HG03571 (cell line): ENCODE data around the gene GPC6.

ENCODE experiments used
- ATAC-seq: cut with Tn5 transposase; IDR thresholded peaks from one replicate; pipeline ENCODE4 v1.9.1; 2021; ENCODE audit not compliant: unreplicated experiment

GPC6 gene

DNA sequence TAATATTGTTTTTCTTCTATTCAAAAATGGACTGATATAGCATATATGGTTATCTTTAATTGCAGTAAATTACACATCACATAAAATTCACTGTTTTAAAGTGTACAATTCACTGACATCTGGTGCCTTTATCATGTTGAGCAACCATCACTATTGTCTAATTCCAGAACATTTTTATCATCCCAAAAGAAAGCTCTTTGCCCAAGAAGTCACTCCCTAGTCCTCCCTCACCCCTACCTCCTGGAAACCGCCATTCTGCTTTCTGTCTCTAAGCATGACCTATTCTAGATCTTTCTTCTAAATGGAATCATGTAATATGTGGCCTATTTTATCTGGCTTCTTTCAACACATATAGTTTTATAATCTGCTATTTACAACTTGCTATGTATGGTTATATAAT is 727.2 kb downstream of the GPC6 start:
- no peak for ATAC-seq

DNA sequence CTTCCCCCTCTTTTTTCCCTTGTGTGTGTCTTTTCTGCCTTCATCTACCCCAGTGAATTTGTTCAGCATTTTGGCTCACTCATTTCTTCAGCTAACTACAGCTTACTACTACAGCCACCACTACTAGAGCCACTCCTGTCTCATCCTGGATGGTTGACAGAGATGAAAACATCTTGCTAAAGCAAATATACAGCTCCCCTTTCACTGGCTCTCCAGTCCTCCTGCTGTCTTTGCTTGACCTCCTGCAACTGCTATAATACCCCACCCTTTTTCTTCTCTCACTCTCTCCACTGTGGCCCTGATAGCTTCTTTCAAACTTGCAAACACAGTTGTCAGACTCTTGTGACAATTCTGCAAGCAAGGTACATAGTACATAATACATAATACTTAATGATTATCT is 729.3 kb downstream of the GPC6 start:
- ATAC-seq: no peak

DNA sequence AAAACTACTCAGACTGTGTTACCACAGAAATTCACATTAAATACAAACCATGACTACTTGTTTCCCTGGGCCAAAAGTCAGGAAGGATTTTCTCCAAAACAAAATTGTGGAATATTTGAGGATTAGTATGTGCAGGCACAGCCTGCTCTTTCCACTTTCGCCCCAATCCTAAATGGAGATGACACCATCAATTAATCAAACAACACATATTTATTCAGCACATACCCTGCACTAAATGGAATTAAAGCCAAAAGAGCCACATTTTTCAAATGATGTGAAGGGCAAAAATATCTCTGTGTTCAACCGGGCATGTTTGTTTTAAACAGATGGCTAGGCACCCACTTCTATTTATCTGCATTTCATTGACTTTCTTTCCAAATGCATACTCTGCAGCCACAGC is 729.8 kb downstream of the GPC6 start:
- no peak for ATAC-seq

DNA sequence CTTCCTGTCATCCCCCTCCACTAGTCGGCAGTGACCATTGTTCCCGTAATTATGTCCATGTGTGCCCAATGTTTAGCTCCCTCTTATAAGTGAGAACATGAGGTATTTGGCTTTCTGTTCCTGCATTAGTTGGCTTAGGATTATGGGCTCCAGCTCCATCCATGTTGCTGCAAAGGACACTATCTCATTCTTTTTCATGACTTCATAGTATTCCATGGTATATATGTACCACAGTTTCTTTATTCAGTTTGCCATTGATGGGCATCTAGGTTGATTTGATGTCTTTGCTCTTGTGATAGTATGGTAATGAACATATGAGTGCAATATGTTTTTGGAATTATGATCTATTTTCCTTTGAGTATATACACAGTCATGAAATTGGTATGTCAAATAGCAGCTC is 730.8 kb downstream of the GPC6 start:
- no peak for ATAC-seq

DNA sequence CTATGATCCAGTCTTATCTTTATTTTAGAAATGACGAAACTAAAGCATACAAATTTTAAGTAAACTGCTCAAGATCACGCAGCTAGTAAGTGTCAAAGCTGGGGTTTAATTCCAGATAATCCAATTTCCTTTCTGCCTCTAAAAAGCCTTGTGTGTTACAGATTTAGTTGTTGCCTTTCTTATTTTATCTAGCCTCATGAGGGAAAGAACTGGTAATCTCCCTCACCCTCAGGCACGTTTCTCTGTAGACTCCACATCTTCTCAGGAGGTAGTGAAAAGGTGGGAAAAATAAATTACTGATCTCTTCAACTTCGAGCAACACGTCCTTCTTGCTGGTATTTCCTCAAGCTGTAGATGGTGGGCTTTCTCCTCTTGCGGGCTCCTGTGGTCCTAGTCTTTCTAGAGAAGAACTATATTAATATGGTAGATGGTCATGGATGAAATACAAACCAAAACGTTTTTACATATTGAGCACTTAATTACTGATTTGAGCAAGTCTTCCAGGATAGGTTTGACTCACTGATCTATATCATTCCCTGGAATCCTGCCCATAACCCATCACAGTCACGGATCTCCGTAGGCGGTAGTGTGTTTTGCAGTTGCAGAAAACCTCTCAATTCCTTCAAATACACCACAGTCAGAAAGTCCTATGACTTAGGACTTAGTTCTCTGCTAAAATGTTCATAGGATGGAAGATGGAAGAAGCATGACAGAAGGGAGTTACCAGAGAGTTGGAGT is 733.4 kb downstream of the GPC6 start:
- no peak for ATAC-seq

DNA sequence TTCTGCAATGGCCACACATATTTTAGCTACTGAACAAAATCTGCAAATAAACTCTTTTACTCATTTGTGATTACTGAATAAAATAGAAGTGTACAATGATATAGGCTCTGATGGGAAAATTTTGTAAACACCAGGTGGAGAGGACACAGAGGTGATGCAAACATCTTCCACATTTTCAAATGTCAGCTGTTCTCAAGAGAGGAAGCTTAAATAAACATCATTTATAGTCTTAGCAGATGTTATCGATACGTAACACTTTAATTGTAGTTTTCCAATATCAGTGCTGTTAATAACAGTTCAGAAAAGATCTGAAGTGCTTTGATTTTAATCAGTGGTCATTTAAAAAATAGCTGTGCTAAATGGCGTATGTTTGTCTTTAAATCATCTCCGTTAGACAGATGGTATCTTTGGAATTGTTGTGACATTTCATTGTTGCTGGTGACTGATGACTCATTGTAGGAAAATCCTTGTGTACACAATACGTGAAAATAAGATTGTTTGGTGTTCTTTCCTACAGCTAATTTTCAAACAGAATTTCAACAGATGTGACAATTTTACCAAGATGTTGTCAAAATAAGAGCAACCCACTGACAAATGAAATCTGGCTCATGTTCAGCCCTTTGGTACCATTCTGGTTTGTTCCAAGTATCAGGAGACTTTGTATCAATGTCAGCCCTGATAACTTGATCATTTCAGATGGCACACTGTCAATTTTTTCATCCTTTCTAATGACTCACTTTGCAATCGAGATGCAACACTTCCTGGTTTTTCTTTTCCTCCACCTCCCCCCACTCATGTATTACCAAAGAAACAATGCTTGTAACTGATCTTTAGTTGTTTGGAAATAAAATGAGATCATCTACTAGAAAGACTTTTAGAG is 736.9 kb downstream of the GPC6 start:
- ATAC-seq: no peak

DNA sequence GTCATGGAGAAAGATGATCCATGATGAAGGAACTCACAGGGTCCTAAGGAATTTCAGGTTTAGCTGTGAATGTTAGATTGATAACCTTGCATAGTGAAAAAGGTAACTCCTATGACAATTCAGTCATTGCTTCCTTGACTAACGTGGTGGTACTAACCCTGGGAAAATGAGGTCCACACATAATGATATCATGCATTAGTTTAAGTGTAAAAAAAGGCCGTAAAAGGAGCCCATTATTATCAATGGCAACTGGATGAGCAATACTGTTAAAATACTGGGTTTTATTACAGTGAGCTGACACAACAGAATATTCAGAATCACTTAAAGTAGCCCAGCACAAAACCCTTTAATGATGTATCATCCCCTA is 737.5 kb downstream of the GPC6 start:
- no peak for ATAC-seq

DNA sequence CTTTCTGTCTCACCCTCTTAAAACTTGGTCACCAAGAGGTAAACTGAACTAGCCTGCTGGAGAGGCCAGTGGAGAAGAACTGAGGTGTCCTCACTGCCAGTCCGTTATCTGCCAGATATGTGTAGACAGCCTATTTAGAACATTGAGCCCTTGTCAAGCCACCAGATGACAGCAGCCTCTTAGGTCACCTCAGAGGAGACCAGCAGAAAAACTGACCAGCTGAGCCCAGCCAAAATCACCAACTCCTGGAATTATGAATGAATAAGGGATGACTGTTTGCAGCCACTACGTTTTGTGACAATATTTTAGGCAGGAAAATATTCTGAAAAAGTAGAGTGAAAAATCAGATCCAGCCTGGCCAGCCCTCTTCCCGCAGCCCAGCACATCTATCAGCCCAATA is 739.0 kb downstream of the GPC6 start:
- ATAC-seq: no peak

DNA sequence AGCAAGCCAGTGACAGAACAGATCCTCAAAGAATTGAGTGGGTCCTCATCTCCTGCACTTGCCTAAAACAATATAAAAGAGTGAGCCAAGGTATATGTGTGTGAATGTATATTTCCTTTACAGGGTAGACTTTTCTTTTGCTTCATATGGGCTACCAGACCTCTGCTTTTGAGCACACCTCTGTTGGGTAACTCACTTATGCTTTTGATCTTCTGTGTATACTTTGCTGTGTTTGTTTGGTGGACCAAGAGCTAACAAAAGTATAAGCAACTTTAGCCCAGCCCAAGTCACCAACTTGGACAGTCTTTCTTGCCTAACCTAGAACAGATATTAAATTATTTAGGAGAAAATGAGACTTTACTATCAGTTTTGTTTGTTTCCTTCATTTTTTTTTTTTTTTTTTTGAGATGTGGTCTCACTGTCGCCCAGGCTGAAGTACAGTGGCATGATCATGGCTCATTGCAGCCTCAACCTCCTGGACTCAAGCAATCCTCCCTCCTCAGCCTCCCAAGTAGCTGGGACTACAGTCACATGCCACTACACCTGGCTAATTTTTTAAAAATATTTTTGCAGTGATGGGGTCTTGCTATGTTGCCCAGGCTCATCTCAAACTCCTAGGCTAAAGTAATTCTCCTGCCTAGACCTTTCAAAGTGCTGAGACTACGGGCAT is 739.8 kb downstream of the GPC6 start:
- ATAC-seq: no peak

DNA sequence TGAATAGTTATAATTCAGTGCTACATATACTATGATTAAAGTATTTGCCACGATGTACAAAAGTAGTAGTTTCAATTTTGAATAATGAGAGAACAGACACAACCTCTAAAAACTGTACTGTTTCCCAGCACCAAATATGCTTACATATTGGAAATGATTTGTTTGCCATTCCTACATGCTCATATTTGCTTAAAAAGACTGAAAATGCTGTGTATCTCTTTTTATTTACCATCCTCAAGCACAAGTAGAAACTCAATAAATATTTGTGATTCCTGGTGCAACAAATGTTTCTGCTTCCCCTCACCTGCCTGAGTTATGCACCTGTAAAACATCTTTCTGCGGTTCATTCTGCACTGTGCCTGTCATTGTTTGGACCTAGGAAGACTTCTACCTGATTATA is 740.7 kb downstream of the GPC6 start:
- ATAC-seq: no peak

DNA sequence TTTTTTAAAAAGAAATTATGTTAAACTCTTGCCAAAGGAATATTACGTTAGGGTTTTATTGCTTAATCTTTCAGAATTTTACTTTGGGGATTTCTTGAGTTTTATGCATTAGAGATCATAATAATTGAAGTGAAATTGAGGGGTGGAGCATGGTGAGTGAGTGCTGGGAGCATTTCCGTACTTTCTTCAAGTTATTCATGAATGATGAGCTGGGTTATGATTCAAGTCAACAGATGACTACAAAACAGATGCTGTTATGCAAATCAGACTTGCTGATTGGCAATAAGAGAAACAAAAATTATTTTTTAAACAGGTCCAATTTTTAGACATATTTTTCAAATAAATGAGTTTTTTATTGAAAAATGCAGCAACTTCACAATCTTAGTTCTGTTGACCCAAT is 748.6 kb downstream of the GPC6 start:
- ATAC-seq: no peak

DNA sequence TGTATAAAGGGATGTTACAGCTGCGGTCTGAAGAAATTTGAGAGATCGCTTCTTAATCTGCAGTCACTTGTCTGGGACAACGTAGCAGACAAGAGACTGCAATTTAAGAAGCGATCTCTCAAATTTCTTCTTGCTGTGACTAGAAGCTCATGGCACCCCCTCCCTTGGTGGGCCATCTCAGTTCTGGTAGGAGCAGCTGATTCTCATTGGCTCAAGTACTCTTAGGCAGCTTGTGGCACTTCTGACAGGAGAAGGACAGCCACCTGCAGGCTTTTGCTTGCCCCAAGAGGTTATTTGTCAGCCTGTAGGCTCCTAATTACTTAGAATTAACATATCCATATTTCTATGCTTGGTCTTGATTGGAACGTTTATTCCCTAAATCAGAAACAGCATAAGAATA is 749.9 kb downstream of the GPC6 start:
- no peak for ATAC-seq

DNA sequence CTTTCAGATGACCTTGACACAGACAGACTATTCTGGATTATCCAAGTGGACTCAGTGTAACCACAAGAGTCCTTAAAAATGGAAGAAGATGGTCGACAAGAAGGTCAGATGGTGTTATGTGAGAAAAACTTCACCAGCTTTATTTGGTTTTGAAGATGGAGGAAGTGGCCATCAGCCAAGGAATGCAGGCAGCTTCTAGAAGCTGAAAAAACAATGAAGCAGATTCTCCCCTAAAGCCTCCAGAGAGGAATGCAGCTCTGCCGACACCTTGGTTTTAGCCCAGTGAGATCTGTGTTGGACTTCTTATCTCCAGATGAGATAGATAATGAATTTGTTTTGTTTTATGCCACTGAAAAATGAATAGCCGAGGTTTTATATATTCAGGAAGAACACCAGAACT is 751.4 kb downstream of the GPC6 start:
- no peak for ATAC-seq

DNA sequence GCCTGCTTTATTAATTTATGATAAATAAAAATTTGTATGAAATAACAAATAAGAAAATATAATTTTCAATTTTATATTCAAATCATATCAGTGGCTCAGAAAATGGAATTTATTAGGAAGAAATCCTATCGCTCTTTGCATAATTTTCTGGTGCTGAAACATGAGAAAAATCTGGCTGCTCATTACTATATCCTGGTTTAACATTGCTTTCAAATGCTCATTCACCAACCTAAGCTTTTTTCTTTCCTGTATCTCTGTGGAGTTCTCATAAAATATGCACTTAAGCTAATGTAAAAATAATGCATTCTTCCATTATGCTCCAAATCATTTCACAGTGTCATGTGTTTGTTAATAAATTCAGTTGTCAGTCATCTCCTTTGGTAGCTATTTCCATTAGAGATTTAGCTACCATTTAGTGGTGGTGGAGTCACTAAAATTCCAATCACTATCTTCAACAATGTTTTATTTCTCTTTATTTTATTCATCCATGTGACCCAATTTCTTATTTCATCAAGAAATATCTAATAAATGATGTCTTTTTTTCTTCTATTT is 754.9 kb downstream of the GPC6 start:
- ATAC-seq: no peak

DNA sequence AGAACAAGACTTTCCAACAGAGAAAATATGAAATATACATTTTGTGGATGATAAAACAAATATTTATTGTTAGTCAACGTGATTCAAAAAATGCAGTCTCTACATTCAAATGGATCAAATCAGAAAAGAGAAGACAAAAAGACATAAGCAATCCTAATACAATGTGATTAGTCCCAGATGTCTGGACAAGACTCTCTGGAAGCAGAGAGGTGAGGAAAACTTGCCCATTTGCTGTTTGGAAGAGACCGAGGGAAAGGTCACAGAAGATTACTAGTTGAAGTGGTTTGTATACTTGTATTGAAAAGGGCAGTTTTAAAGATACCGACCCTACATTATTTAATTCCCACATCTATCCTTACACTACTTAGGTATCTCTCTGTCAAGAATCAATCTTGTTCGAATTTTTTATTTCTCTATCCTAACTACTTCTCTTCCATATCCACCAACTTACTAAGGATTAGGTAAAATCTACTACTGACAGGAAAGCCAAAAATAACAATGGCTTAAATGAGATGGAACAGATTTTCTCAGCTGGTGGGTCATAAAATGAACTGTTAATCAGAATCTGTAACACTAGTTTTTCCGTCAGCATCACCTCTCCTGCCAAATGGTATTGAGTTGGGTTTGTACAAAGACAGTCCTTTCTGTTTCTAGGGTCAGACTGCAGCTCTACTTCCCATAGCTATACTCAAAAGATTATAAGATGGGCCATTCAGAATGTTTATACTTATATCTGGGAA is 755.7 kb downstream of the GPC6 start:
- ATAC-seq: no peak

DNA sequence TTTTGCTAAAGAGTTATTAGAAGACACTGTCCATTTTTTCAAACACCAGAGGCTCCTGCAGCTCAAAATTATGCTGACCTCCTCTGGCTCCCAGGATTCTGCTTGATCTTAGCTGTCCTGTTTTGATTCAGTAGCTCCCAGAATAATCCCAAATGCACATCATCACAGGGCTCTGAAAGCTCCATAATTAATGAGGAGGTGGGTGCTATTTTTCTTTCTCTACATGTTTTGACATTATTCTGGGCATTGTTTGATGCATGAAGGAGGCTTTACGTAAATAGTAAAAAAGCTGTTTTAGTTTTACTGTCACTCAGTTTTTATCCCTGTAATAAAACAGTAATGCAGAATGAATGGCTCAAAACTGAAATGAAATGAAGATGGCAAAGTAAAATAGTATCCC is 757.4 kb downstream of the GPC6 start:
- ATAC-seq: no peak

DNA sequence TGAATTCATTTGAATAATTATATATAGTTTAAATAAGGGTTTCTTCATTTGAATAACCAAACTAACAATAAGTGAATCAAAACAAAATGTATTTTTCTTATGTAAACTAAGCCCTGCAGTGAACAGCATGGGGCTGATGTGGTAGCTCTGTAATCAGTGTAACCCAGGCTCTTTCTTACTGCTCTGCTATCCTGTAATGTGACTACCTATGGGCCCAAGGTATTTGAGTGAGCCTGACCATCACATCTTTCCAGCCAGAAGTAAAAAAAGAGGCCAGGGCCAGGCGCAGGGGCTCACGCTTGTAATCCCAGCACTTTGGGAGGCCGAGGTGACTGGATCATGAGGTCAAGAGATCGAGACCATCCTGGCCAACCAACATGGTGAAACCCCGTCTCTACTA is 758.3 kb downstream of the GPC6 start:
- ATAC-seq: no peak

DNA sequence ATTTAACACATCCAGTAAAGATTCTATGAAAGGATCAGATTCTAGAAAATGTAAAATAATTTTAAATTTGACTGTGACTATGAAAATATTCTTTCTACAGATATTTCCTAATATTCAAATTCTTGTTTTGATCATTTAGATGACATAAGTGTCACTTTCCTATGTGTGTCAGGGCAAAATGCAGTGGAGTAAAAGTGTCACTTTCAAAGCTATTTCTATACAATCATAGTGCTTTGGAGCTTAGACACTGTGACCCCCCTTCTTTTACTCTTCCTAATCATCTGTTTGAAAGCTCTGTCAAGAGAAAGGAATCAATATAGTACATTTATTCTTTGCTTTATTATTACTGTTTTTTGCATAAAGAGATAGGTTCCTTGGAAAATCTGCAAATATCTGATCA is 760.9 kb downstream of the GPC6 start:
- ATAC-seq: no peak

DNA sequence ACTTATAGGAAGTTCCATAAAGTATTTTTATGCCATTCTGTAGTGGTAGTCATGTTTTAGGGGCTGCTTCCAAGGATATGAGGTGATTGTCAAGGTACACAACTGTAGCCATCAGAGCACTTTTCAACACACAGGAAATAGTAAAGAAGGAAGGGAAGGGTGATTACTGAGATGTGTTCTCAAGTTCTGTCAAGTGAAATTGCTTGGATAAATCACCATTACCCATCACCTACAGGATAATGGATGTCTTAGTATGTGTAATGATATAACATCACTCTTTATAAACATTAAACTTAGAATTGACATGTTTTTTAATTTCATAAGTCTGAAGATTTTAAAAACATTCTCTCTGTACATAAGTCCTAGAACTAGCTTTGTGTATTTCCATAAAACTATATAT is 765.0 kb downstream of the GPC6 start:
- no peak for ATAC-seq

DNA sequence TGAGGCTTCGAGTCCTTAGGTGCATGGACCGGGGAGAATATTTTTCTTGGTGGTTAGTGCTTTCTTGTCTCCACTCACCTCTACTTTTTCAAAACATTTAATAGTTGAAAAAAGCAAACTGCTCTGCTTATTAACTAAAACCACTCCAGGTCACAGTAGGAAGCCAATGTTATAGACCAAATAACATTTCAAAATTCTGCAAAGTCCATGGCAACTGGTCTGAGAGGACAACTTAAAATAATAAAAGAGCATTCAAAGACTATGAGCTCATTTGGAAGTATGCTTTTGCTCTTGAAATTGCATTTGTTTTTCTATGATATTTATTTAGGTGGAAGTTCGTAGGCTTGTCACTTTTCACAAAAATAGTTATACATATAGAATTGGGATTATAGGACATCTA is 769.9 kb downstream of the GPC6 start:
- ATAC-seq: no peak

DNA sequence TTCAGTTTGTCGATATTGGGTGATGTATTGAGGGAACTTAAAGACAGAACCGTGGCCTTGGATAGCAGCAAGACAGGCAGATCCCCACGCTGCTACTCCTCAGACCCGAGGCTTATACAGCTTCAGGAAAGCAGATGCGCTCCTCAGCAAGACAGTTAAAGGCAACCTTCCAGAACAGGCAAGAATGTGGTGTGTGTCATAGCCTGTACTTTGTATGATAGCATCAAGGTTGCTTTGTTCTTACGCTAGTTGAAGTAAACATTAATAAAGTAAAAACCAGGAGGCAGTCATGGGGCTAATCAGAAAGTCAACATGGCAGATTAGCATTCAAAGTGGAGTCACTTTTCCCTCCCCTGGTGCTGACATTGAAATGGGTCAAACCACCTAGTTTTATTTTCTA is 779.7 kb downstream of the GPC6 start:
- ATAC-seq: no peak
